HUDEP-2 (cell line): Measurements from ENCODE around the gene SCN4A.
"Not testable (repeated sequence)": the region's sequence is repeated elsewhere in the genome, so short reads cannot be mapped to it uniquely, and the experiment has no call there.

Experiments
- DNase-seq, 76 experiments: peaks; one replicate each; lab custom pipeline; 2025; ENCODE audit not compliant: unreplicated experiment in 76 of 76; lab: John Stamatoyannopoulos, UW

SCN4A gene

GRCh38 chr17:63919311-63919723 is 53.4 kb downstream of the SCN4A start:
- DNase-seq, result peak in 54 of 76 experiments; percentile 1 to 69 (median 30)

GRCh38 chr17:63918789-63919305 is 53.9 kb downstream of the SCN4A start, which contains the start of gene GH1:
TSS of gene GH1 (minus strand) at chr17:63918839. CDS start at chr17:63918776, 63 bp downstream.
- not testable (repeated sequence) for DNase-seq

GRCh38 chr17:63918305-63918704 is 54.4 kb downstream of the SCN4A start:
- DNase-seq, result no peak

GRCh38 chr17:63917646-63918045 is 55.1 kb downstream of the SCN4A start:
- DNase-seq, result no peak

GRCh38 chr17:63917206-63917605 is 55.5 kb downstream of the SCN4A start:
- not testable (repeated sequence) for DNase-seq

GRCh38 chr17:63916566-63917185 is 56.0 kb downstream of the SCN4A start:
- no peak for DNase-seq

- DNase-seq, result not testable (repeated sequence)
Measured at GRCh38 chr17:63915753-63916152, 57.0 kb downstream of the SCN4A start.

- no peak for DNase-seq
Measured at GRCh38 chr17:63914471-63914870, 58.2 kb downstream of the SCN4A start.

GRCh38 chr17:63911657-63912100 is 61.0 kb downstream of the SCN4A start:
- peak in 31 of 76 experiments; percentile 1 to 55 (median 17) for DNase-seq

- no peak for DNase-seq
Measured at GRCh38 chr17:63911041-63911635, 61.6 kb downstream of the SCN4A start, which contains the start of gene CSHL1. TSS of gene CSHL1 (minus strand) at chr17:63911258. CDS start at chr17:63911196, 62 bp downstream.

GRCh38 chr17:63910096-63910495 is 62.6 kb downstream of the SCN4A start:
- no peak for DNase-seq

- DNase-seq, result not testable (repeated sequence)
Measured at GRCh38 chr17:63909586-63909985, 63.1 kb downstream of the SCN4A start.

- peak in 20 of 76 experiments; percentile 4 to 37 (median 14) for DNase-seq
Measured at GRCh38 chr17:63907161-63907778, 65.4 kb downstream of the SCN4A start.

- DNase-seq, result not testable (repeated sequence)
Measured at GRCh38 chr17:63904796-63905195, 67.9 kb downstream of the SCN4A start.

GRCh38 chr17:63903787-63904201 is 68.9 kb downstream of the SCN4A start:
- DNase-seq, result peak in 16 of 76 experiments; percentile 1 to 44 (median 23)

GRCh38 chr17:63901971-63902370 is 70.7 kb downstream of the SCN4A start:
- not testable (repeated sequence) for DNase-seq

GRCh38 chr17:63898899-63899798 is 73.6 kb downstream of the SCN4A start:
- not testable (repeated sequence) for DNase-seq

GRCh38 chr17:63896524-63897354 is 76.0 kb downstream of the SCN4A start, which contains the start of gene CSH1:
TSS of gene CSH1 (minus strand) at chr17:63896574. CDS start at chr17:63896511, 63 bp downstream.
- DNase-seq, result not testable (repeated sequence)

GRCh38 chr17:63894821-63895220 is 77.9 kb downstream of the SCN4A start:
- not testable (repeated sequence) for DNase-seq
